ENCODE measurements around the gene SLC37A1.
A peak's percentile ranks its signal among the peaks of the same experiment; 100 is the strongest.

Gene SLC37A1

GRCh38 chr21:42480736-42481135 lies 32.9 kb upstream of the SLC37A1 start:
- no peaks in the 10 kb centered on the region for H3K27me3 ChIP-seq (ENCODE audit: insufficient read depth, low read length, poor library complexity, severe bottlenecking)
- no peak overlapping the region for H3K4me2 ChIP-seq (ENCODE audit: low read depth, low read length, poor library complexity, severe bottlenecking)
- no peaks in the 10 kb centered on the region for H3K9me3 ChIP-seq (ENCODE audit: insufficient read depth, low read depth, low read length)
- no peaks in the 10 kb centered on the region for H4K20me1 ChIP-seq (ENCODE audit: insufficient read depth, low read length, poor library complexity, severe bottlenecking)
- no peak overlapping the region for H3K4me3 ChIP-seq (ENCODE audit: low read length, poor library complexity, severe bottlenecking)
- no peak overlapping the region for H3K9ac ChIP-seq (ENCODE audit: low read depth, low read length, poor library complexity, severe bottlenecking)
- H3F3A ChIP-seq (ENCODE audit: low read depth) = no peaks in the 10 kb centered on the region
- H2AFZ ChIP-seq (ENCODE audit: low read length) = no peak overlapping the region
- TF ChIP-seq EZH2phosphoT487 (IDR thresholded peaks at IDR 0.05; ENCODE audit: borderline replicate concordance) = no peak
- TF ChIP-seq, protein P1, sequence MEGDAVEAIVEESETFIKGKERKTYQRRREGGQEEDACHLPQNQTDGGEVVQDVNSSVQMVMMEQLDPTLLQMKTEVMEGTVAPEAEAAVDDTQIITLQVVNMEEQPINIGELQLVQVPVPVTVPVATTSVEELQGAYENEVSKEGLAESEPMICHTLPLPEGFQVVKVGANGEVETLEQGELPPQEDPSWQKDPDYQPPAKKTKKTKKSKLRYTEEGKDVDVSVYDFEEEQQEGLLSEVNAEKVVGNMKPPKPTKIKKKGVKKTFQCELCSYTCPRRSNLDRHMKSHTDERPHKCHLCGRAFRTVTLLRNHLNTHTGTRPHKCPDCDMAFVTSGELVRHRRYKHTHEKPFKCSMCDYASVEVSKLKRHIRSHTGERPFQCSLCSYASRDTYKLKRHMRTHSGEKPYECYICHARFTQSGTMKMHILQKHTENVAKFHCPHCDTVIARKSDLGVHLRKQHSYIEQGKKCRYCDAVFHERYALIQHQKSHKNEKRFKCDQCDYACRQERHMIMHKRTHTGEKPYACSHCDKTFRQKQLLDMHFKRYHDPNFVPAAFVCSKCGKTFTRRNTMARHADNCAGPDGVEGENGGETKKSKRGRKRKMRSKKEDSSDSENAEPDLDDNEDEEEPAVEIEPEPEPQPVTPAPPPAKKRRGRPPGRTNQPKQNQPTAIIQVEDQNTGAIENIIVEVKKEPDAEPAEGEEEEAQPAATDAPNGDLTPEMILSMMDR (conservative IDR thresholded peaks at IDR 0.05; ENCODE audit: low read length) = no peak
- H3K79me2 ChIP-seq (ENCODE audit: insufficient read depth, low read length) = 0 out of 2 replicates have a peak, but pooled peaks cover 8% of the 10 kb centered on the region
- H3K36me3 ChIP-seq (ENCODE audit: insufficient read depth, low read length) = no peaks in the 10 kb centered on the region
- no peaks in the 10 kb centered on the region for H3K9me2 ChIP-seq (replicated peaks; ENCODE audit: low read depth, low read length)
- H3K4me1 ChIP-seq (ENCODE audit: insufficient read depth, low read length, poor library complexity, severe bottlenecking) = peaks cover 23% of the 10 kb centered on the region

- no peaks in the 10 kb centered on the region for H3K36me3 ChIP-seq (ENCODE audit: insufficient read depth, low read length)
- TF ChIP-seq EZH2phosphoT487 (IDR thresholded peaks at IDR 0.05; ENCODE audit: borderline replicate concordance) = no peak
- TF ChIP-seq, protein P1 (conservative IDR thresholded peaks at IDR 0.05; ENCODE audit: low read length) = no peak
These were observed 32.5 kb upstream of the SLC37A1 start for GRCh38 chr21:42481169-42481568.

DNA sequence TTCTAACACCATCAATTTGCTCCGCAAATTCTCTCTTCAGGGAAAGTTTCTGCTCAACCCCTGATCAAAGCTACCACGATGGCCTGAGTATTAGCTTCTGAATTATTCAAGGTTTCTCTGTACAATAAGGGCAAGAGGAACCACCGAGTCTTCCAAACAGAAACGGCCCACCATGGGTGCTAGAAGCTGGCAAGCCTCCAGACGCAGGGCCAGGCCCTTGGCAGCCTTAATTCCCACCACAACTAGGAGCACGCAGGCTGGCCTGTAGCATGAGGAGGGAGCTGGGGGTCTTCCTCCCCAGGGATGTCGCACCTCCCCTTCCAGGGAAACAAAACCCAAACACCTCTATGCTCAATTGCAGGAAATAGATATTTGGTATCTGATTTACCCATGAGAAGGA lies 28.7 kb upstream of the SLC37A1 start:
- Histone ChIP-seq H3K4me3 (ENCODE audit: low read length, poor library complexity, severe bottlenecking) (peak overlapping the region; percentile 50), H3K27me3 (ENCODE audit: insufficient read depth, low read length, poor library complexity, severe bottlenecking) (no peaks in the 10 kb centered on the region), H3K79me2 (ENCODE audit: insufficient read depth, low read length) (0 out of 2 replicates have a peak, but pooled peaks cover 9% of the 10 kb centered on the region), H2AFZ (ENCODE audit: low read length) (no peak overlapping the region), H3K9me3 (ENCODE audit: insufficient read depth, low read depth, low read length) (no peaks in the 10 kb centered on the region), H3K4me2 (ENCODE audit: low read depth, low read length, poor library complexity, severe bottlenecking) (peak overlapping the region; percentile 67), H3K9me2 (replicated peaks; ENCODE audit: low read depth, low read length) (no peaks in the 10 kb centered on the region), H3K9ac (ENCODE audit: low read depth, low read length, poor library complexity, severe bottlenecking) (peak overlapping the region; percentile 67), H4K20me1 (ENCODE audit: insufficient read depth, low read length, poor library complexity, severe bottlenecking) (no peaks in the 10 kb centered on the region), H3K4me1 (ENCODE audit: insufficient read depth, low read length, poor library complexity, severe bottlenecking) (peaks cover 58% of the 10 kb centered on the region), H3F3A (ENCODE audit: low read depth) (no peaks in the 10 kb centered on the region; the same call in 1 of the 2 replicates), H3K36me3 (ENCODE audit: insufficient read depth, low read length) (no peaks in the 10 kb centered on the region)
- TF ChIP-seq, protein P1 (conservative IDR thresholded peaks at IDR 0.05; ENCODE audit: low read length) = no peak
- TF ChIP-seq EZH2phosphoT487 (IDR thresholded peaks at IDR 0.05; ENCODE audit: borderline replicate concordance) = no peak

More at GRCh38 chr21:42481169-42481568, 32.5 kb upstream of the SLC37A1 start:
- Histone ChIP-seq H3F3A (ENCODE audit: low read depth) (no peaks in the 10 kb centered on the region), H3K4me1 (ENCODE audit: insufficient read depth, low read length, poor library complexity, severe bottlenecking) (peaks cover 26% of the 10 kb centered on the region), H4K20me1 (ENCODE audit: insufficient read depth, low read length, poor library complexity, severe bottlenecking) (no peaks in the 10 kb centered on the region), H3K4me2 (ENCODE audit: low read depth, low read length, poor library complexity, severe bottlenecking) (no peak overlapping the region), H3K4me3 (ENCODE audit: low read length, poor library complexity, severe bottlenecking) (no peak overlapping the region), H3K9me3 (ENCODE audit: insufficient read depth, low read depth, low read length) (no peaks in the 10 kb centered on the region), H3K9ac (ENCODE audit: low read depth, low read length, poor library complexity, severe bottlenecking) (no peak overlapping the region), H2AFZ (ENCODE audit: low read length) (no peak overlapping the region), H3K9me2 (replicated peaks; ENCODE audit: low read depth, low read length) (no peaks in the 10 kb centered on the region), H3K79me2 (ENCODE audit: insufficient read depth, low read length) (0 out of 2 replicates have a peak, but pooled peaks cover 9% of the 10 kb centered on the region), H3K27me3 (ENCODE audit: insufficient read depth, low read length, poor library complexity, severe bottlenecking) (no peaks in the 10 kb centered on the region)

All from Loucy (cell line).